ENCODE results near the gene TANC1.

TANC1 gene

DNA sequence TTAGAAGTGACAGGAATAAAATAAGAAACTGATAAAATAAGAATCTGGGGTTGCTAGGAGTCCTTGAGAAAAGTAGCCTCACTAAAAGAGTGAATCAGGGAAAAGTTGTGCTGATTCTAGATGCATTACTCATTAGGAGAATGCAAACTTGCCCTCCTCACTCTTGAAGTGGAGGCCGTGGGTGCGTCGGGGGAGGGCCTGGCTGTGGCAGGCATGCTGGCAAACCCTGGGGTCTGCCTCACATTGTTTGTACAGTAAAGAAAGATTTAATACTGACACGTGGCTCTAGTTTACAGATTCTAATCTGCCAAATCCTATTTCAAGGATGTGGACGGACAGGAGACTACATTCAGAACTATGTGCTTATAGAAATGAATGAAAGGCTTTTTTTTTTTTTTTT, 41.9 kb downstream of the TANC1 start:
- peak; percentile 51 for DNase-seq (ENCODE audit: low read depth)
- no peak overlapping the region for H3K4me3 ChIP-seq (ENCODE audit: low read length)
- TF ChIP-seq, protein P1, sequence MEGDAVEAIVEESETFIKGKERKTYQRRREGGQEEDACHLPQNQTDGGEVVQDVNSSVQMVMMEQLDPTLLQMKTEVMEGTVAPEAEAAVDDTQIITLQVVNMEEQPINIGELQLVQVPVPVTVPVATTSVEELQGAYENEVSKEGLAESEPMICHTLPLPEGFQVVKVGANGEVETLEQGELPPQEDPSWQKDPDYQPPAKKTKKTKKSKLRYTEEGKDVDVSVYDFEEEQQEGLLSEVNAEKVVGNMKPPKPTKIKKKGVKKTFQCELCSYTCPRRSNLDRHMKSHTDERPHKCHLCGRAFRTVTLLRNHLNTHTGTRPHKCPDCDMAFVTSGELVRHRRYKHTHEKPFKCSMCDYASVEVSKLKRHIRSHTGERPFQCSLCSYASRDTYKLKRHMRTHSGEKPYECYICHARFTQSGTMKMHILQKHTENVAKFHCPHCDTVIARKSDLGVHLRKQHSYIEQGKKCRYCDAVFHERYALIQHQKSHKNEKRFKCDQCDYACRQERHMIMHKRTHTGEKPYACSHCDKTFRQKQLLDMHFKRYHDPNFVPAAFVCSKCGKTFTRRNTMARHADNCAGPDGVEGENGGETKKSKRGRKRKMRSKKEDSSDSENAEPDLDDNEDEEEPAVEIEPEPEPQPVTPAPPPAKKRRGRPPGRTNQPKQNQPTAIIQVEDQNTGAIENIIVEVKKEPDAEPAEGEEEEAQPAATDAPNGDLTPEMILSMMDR (conservative IDR thresholded peaks at IDR 0.05; ENCODE audit: low read depth, low read length), result no peak

DNA sequence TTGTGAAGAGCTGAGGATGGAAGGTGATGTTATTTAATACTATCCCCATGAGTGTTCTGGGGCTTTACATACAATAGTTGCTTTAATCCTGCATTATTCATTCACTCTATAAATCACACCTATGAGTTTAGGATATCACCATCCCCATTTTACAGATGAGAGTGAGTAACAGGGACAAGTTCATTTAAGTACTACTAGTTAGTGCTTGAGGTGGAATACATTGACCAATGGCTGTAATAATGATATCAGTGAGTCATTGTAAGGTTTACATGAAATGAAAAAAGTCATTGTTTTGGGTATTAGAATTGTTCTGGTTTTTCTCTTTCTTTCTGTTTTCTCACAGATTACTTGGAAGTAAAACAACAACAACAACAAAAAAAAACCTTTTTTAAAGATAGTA, 42.5 kb downstream of the TANC1 start:
- DNase-seq (ENCODE audit: low read depth), result no peak
- TF ChIP-seq, protein P1 (conservative IDR thresholded peaks at IDR 0.05; ENCODE audit: low read depth, low read length), result no peak
- no peak overlapping the region for H3K4me3 ChIP-seq (ENCODE audit: low read length)

DNA sequence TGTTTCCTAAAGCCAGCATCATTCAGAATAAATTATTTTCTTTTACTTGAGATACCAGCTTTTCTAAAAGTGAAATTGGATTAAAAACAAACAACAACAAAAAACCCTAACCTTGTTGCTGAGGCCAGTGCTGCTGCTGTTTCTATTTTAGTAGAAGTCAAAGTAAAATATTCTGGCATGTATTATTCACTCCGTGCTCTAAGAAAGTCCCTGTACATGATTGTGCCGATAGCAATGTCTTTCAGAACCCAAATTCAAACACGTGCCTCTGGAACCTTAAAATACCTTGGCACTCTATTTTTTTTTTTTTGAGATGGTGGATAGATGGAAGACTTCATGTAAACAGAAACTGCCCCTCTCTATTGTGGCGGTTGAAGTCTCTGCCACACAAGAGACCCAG, 43.7 kb downstream of the TANC1 start:
- H3K4me3 ChIP-seq (ENCODE audit: low read length), result no peak overlapping the region
- TF ChIP-seq, protein P1 (conservative IDR thresholded peaks at IDR 0.05; ENCODE audit: low read depth, low read length), result no peak
- DNase-seq (ENCODE audit: low read depth), result no peak

DNA sequence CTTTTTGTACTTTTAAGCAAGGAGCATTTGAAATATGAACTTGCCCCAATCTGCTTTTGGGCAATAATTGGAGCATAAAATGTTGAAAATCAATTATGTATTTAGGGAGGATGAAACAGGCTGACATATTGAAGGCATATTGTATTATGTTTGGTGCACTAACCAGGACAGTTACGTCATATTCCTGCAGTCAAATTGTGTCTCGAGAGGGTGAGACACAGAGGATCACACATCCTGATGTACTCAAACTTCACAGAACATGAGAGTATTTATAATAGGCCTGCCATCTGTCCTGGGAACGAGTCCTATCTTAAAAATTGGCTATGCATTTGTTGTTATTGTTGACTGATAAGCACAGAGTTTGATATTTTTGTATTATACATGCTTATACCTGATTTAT, 44.7 kb downstream of the TANC1 start:
- H3K4me3 ChIP-seq (ENCODE audit: low read length), result no peak overlapping the region
- TF ChIP-seq, protein P1 (conservative IDR thresholded peaks at IDR 0.05; ENCODE audit: low read depth, low read length), result no peak
- no peak for DNase-seq (ENCODE audit: low read depth)

DNA sequence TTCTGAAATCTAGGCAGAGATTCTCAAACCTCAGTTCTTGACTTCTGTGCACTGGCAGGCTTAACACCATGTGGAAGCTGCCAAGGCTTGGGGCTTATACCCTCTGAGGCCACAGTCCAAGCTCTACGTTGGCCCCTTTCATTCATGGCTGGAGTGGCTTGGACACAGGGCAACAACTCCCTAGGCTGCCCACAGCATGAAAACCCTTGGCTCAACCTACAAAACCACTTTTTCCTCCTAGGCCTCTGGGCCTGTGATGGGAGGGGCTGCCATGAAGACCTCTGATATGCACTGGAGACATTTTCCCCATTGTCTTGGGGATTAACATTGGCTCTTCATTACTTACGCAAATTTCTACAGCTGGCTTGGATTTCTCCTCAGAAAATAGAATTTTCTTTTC, 46.7 kb downstream of the TANC1 start:
- no peak for DNase-seq (ENCODE audit: low read depth)
- TF ChIP-seq, protein P1 (conservative IDR thresholded peaks at IDR 0.05; ENCODE audit: low read depth, low read length), result no peak
- no peak overlapping the region for H3K4me3 ChIP-seq (ENCODE audit: low read length)

DNA sequence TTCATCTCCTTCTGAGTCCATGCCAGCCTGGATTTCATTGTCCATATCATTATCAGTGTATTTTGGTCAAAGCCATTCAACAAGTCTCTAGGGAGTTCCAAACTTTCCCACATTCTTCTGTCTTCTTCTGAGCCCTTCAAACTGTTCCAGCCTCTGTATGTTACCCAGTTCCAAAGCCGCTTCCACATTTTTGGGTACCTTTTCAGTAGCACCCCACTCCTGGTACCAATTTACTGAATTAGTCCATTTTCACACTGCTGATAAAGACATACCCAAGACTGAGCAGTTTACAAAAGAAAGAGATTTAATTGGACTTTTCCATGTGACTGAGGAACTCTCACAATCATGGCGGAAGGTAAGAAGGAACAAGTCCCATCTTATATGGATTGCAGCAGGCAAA, 47.4 kb downstream of the TANC1 start:
- H3K4me3 ChIP-seq (ENCODE audit: low read length), result no peak overlapping the region
- DNase-seq (ENCODE audit: low read depth), result no peak
- TF ChIP-seq, protein P1 (conservative IDR thresholded peaks at IDR 0.05; ENCODE audit: low read depth, low read length), result no peak

DNA sequence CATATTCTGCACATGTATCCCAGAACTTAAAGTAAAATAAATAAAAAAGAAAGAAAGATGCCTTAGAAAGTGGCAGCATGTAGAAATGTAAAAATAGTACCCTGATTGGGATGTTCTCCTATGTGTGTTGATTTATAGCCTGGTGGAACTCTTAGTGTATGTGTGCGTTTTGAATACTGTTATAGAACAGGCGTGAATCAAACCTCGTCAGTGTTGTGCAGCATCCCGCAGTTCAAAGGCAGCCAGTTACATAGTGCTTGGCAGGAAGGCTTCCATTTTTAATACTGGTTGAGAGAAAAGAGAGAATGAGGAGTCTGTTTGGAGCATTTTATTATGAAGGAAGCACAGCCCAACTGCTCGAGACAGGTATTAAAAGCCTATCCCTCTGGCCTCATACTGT, 49.4 kb downstream of the TANC1 start:
- no peak for DNase-seq (ENCODE audit: low read depth)
- TF ChIP-seq, protein P1 (conservative IDR thresholded peaks at IDR 0.05; ENCODE audit: low read depth, low read length), result no peak
- H3K4me3 ChIP-seq (ENCODE audit: low read length), result no peak overlapping the region

Measured in retinal pigment epithelial cell (primary cell).